Iris pigment epithelial cell (primary cell): ENCODE results near the gene TDG.
A peak's percentile ranks its signal among the peaks of the same experiment; 100 is the strongest.
"Not testable (repeated sequence)": the region's sequence is repeated elsewhere in the genome, so short reads cannot be mapped to it uniquely, and the experiment has no call there.

Experiments
- DNase-seq: peaks from one replicate; pipeline ENCODE4 v3.0.0-alpha.2; 2011; ENCODE audit warnings: low read depth

TDG gene

DNA sequence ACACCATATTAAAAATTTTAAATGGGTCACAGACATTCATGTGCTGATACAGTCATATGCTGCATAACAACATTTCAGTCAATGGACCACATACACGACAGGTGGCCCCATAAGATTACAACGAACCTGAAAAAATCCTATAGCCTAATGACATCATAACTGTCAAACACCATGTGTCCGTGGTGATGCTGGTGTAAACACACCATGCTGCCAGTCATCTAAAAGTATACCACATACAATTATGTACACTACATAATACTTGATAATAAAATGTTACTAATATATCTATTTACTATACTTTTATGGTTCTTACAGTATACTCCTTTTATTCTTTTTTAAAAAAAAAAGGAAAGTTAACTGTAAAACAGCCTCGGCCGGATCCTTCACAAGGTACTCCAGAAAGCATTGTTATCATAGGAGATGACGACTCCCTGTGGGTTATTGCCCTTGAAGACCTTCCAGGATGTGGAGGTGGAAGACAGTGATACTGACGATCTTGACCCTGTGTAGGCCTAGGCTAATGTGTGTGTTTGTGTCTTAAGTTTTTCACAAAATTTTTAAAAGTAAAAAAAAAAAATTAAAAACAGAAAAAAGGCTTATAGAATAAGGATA is 5.0 kb upstream of the TDG start:
- DNase-seq = no peak

DNA sequence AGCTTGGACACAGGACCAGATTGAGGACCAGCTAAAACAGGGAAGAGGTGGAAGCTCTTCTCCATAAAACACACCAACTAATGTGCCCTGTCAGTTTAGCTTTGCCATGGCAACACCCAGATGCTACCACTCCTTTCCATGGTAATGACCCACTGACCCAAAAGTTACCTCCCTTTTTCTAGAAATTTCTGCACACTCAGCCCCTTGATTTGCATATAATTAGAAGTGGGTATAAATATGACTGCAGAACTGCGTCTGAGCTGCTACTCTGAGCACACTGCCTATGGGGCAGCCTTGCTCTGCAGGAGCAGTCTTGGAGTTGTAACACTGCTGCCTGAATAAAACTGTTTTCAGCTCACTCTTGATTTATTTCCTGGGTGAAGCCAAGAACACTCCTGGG is 3.2 kb upstream of the TDG start:
- DNase-seq = no peak

DNA sequence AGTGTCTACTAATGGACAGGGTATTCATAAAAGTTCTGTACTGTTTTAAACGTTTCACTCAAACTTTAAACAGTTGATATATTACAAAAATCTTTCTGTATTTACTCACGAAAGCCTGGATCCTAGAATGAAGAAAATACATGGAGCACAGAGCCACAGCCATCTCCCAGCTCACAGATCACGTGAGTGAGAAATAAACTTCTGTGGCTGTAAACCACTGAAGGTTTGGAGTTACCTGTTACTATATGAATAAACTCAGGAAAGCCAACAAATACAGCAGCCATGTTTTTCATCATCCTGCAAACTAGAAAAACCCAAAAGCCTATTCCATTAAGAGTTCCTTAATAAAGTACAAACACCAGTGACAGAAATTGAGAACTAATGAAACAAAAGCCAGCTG is 867 bp upstream of the TDG start:
- DNase-seq = no peak

DNA sequence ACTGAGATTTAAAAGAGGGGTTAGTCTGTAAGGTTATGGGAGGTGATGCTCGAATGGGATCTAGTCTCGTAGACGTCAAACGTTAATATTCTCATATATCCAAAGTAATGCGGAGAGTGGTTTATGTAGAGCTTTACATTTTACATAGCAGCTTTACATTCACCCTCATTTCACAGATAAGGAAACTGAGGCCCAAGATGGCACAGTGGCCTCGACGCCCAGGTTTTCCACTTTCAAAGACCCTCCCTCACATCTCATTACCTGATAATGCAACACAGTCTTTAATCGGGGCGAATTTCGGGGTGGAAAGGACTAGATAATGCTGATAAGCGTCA is 450 bp upstream of the TDG start:
- no peak for DNase-seq

DNA sequence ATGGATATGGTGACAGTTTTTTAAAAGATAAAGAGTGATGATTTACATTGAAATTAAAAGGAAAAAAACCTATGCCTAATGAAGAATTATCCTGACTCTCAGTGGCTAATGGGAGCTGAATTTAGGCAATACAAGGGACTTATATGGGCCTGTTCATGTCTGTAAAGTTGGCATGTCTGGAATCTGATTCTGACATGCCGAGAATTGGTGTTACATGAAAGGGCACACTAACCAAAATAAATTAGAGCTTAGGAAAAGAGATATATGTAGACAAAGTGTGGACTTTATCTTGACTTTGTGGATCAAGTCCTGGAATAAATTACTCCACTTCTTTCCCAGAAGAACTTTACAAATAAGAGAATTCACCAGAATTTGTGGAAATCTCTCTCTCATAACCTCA is 1.1 kb downstream of the TDG start:
- DNase-seq = no peak

DNA sequence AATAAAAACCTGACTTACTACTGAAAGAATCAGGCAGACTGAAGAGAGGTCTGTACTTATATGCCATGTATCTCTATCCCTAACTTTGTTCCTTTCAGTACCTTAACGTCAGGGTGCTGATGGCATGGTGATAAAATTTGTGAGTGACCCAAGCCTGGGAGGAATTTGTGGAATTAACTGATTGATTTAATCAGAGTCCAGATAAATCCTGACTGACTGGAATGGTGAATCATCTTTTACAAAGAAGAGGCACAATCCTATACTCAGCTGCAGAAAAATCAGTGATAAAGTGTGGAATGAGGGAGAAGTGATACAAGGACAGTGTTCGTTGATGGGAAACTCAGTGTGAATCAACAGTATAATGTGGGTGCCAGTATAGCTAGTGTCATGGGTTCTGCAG is 3.7 kb downstream of the TDG start:
- peak; percentile 57 for DNase-seq

DNA sequence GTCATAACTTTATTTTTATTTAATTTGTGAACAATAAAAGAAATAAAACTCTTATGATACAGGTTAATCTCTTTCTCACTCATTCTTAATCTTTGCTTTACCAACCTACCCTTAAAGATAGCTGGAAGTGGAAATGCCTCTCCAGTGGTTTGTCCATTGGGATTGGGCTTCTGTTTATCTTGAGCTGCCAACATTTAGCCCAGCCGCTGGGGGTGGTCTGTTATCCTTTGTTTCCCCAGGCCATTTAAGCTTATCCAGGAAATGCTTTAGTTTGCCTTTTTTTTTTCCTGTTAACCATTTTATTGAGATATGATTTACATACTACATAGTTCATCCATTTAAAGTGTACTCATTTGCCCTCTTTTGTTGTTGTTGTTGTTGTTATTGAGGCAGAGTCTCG is 8.2 kb downstream of the TDG start:
- DNase-seq = no peak

DNA sequence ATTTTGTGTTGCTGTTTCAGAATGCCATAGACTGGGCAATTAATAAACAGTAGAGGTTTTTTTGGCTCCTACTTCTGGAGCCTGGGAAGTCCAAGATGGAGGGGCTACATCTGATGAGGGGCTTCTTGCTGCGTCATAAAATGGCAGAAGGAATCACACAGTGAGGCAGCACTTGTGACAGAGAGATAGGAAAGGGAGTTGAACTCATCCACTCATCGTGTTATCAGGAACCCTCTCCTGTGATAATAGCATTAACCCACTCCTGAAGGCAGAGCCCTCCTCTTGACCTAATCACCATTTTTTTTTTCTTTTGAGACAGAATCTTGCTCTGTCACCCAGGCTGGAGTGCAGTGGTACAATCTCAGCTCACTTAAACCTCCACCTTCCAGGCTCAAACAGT is 9.7 kb downstream of the TDG start:
- no peak for DNase-seq

DNA sequence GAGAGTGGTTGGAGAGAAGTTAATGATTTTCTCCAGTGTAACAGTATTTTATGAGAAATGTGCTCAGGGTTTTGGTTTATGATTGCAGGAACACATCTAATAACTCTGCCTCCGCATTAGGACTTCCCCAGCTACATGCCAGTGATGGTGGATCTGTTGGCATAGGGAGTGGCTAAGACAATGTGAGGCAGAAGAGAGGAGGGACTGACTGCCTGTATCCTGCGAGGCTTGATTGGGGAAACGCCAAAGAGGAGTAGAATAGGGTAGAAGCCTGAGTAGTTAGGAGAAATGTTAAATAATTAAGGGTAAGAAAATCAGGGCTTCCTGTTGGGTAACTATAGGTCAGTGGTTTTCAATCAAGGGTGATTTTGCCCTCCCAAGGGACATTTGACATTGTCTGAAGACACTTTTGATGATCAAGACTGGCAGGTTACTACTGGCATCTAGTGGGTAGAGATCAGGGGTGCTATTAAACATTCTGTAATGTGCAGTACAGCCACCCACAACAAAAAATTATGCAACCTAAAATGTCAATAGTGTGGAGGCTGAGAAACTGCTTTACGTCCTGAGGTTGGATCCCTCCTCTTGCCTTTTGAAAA is 12.8 kb downstream of the TDG start:
- no peak for DNase-seq

DNA sequence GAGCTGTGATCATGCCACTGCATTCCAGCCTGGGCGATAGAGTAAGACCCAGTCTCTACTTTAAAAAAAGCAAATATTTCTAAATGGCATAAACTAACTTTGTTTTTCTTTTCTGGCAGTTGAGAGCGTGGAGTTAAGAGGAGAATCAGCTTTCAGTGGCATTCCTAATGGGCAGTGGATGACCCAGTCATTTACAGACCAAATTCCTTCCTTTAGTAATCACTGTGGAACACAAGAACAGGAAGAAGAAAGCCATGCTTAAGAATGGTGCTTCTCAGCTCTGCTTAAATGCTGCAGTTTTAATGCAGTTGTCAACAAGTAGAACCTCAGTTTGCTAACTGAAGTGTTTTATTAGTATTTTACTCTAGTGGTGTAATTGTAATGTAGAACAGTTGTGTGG is 21.2 kb downstream of the TDG start:
- peak; percentile 76 for DNase-seq

DNA sequence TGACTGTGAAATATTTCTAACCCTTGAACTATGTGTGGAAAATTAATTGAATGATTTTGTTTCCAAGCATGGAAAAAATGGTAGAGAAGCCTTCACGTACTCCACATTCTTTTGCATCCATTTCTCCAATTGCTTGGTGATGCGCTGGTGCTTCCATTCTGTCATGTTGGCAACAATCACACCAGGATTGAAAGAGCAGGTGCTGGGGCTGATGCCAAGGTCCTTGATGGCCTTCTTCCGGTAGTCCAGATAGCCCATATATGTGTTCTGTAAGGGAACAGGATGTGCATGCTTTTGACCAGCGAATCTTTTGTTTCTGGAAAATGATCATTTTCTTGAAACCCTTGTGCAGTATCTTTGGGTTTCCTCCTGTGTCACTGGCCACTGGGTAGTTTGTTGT is 28.6 kb downstream of the TDG start:
- no peak for DNase-seq

DNA sequence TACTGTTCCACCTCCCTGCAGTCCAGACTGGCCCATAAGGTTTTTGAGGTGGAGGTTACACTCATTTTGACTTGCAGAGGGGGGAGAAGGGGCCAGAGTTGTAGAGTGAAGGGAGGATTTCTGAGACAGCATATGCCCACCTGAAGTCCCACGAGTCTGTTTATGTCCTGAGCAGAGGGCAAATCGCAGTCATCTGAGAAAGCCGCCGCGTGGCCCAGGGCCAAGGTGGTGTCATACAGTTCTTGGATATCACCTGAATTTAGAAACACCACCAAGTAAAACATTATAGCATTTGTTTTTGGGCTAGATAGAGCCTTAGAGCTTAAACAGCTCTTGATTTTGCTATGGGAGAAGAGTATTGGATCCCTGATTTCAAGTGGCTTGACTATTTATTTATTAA is 30.9 kb downstream of the TDG start:
- no peak for DNase-seq

DNA sequence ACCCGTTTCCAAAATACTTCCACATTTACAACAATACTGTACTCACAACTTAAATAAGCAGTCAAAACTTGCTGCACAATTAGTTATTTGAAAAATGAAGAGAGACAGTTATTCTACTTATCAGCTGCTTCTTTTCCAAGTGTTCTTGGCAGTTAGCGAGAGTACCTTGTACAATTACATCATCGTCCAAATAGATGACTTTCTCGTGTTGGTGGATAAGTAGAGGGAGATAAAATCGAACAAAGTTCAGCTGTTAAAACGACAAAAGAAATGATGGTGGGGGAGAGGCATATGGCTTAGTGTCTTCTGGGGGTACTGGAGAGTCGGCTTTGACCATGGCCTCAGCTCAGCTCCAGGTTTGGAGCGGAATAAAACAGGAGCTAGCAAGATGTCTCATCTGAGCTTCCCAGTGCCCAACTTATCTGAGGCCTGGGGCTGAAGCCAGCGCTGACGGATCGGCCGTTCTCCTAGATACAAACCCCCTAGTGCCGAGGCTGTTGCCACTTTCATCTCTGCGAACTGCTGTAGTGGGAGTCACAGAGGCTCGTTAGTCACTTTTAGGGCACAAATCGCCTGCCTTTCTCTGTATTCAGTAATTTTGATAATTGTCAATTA is 31.7 kb downstream of the TDG start:
- DNase-seq = no peak

DNA sequence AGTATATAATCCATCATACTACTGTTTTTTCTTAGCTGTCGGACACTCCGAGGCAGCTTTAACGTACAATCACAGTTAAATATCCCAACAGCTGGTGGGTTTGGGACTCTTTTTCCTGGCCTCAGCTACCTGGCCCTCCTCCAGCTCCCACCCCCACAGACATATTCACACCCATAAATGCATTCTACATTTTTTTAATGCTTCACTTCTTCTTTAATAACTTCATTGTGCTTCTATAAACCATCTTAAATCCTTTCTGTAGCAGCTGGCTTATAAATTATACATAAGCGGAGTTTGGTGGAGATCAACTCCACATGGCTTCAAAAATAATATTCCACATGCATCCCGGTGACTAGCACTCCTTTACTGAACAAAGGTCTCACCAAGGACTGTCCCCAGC is 33.3 kb downstream of the TDG start:
- DNase-seq = no peak

DNA sequence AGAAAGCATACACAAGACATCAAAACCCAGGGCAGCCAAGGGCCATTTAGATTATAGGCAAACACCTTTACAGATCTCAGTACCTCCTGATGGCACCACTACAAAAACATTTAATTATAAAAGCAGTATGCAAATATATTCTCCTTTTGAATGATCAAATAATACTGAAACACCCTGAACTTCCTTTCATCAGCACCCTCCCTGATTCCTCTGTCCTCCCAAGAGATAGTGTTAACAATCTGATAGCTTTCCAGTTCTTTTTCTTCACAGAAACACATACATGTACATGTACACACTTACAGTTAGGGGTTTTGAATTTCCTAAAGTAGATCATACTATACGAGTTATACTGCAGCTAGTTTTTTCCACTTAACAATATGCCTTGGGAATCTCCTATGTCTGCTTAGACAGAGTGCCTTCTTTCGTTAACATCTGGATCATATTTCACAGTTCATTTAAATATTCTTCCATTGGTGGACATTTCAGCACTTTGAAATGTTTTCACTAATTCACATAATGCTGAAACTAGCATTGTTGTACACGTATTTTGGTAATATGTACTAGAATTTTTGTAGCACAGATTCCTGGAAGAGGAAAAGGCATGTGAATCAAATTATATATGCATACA is 35.2 kb downstream of the TDG start:
- peak; percentile 8 for DNase-seq

DNA sequence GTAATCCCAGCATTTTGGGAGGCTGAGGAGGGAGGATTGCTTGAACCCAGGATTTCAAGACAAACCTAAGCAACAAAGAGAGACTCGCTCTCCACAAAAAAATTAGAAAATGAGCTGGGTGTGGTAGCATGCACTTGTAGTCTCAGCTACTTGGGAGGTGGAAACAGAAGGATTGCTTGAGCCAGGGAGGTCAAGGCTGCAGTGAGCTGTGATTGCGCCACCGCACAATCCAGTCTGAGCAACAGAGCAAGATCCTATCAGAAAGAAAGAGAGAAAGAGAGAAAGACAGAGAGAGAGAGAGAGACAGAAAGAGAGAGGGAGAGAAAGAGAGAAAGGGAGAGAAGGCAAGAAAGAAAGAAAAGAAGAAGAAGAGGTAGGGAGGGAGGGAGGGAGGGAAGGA is 37.0 kb downstream of the TDG start:
- peak; percentile 26 for DNase-seq

DNA sequence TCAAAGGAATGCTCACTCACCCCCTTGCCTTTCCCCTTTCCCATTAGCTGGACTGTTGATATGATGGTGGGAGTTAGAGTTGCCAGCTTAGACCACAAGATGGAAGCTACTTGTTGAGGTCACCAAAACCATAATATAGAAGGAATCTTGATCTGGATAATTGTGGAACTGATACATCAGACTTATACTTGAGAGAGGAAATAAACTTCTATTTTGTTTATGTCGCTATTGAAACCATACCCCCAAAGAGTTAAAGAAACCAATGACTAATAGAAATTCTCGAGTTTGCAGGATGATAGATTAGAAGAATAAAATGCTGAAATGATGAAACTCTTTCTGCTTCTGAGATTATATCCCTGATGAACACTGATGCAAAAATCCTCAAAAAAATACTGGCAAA is 37.9 kb downstream of the TDG start:
- no peak for DNase-seq

DNA sequence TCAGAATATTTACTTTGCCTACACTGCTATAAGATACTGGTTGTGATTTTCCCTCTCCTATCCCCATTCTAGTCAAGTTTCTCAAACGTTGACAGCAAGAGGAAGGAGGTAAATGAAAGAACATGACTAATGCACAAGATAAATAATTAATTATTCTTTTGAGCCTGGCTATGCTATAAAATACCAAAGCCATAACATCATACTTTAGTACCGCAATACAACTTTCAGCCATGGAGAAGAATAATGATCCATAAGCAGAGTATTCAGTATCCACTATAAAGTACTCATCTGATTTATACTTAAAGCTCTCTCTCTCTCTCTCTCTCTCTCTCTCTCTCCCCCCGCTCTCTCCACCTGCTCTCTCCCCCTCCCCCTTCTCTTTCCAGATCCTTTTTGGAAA is 41.3 kb downstream of the TDG start:
- DNase-seq = peak; percentile 77

DNA sequence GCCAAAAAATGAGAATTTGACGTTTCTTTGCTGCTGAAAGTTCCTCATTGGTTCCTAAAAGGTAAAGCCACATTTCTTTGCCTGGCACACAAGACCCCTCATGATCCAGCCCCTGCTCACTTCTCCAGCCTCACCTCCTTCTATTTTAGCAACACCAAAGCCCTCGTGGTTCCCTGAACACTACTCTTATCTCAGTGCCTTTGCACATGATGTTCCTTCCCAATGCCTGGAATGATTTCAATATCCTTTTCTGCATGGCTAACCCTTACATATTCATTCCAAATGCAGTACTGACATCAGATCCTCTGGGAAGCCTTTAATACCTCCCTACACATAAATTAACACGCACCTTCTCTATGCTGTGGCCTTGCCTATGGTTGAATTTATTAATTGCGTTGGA is 44.4 kb downstream of the TDG start:
- DNase-seq = no peak

DNA sequence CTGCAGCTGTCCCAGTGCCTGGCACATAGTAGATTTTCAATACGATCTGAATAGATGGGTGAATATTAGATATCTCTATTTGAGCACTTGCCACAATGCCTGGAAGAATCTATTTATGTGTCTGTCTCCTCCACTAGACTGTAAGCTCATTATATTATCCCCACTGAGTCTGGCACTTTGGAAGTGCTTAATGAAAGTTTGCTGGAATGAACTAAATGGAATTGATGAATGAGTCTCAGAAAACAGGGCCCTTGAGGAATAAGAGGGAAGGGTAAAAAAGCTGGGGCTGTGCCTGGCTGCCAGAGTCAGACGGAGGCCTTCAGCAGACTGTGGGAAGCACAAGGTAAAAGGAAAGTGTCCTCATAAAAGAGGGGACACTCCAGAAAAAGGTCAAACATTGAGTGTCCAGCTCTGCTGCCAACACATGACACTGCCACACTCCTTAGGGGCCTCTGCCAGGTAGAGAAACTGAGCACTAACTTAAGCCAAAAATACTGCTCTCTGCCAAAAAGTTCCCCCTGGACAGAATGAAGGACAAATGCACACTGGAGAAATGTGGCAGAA is 45.0 kb downstream of the TDG start:
- DNase-seq = no peak

DNA sequence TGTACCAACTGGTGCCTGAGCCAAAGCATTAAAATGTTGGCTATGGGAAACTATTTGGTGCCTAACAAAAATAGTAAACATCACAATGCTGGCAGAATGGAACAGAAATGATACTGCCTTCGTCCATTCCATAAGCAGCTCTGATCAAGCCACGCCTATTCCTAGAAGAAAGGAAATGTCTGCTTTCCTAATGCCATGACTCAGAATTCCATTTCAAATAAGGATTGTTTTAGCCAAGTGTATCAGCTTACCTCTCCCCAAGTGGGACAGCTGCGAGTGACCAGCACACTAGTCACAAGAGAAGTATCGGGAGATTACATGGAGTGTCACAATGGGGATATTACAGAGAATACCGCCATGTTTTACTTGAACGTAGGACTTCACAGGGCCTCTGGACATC is 45.6 kb downstream of the TDG start:
- DNase-seq = peak; percentile 94

DNA sequence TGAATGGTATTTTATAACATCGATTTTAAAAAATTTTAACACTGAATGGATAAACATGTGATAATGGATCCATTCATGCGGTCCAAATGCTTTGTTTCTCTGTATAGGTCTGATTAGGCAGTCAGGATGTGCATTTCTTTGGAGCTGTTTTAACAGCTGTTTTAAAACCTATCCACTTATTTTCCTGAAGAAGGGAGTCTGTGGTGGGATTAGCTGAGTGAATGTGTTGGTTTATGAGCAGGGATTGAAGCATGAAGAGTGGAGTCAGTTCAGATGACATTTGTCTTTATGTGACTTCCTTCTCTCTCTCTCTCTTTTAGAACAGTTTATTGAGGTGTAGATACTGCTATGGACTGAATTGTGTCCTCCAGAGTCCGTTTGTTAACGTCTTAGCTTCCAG is 46.7 kb downstream of the TDG start:
- no peak for DNase-seq

DNA sequence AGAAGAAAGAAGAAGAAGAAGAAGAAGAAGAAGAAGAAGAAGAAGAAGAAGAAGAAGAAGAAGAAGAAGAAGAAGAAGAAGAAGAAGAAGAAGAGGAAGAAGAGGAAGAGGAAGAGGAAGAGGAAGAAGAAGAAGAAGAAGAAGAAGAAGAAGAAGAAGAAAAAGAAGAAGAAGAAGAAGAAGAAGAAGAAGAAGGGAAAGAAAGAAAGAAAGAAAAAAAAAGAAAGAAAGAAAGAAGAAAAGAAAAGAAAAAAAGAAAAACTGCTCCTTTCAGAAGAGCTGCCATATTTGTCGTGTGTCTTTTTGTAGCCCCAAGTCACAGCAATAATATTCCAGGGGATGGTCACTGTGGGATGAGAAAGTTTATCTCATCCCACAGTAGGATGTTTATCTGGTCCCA is 56.2 kb downstream of the TDG start:
- DNase-seq = not testable (repeated sequence)
